GM06990 (cell line): ENCODE data around the gene RDH12.

Experiments used
- DNase-seq: peaks from one replicate; pipeline ENCODE4 v3.0.0-alpha.2; 2011; ENCODE audit not compliant: insufficient read length; ENCODE audit errors: extremely low read depth
- H3K27me3 ChIP-seq: replicated peaks from 2 replicates; pipeline ENCODE4 v1.6.0; 2011; ENCODE audit warnings: low read length; ENCODE audit not compliant: control insufficient read depth, insufficient read depth
- H3K36me3 ChIP-seq: 2 replicates; pipeline ENCODE4 v1.5.1; 2011; ENCODE audit warnings: low read length; ENCODE audit not compliant: control insufficient read depth, insufficient read depth
- H3K4me3 ChIP-seq: replicated peaks from 2 replicates; pipeline ENCODE4 v1.5.1; 2011; ENCODE audit warnings: low read depth, mild to moderate bottlenecking, control low read depth, low read length
- CTCF ChIP-seq: IDR thresholded peaks from 2 replicates; pipeline ENCODE4 v1.5.1; 2011; ENCODE audit warnings: low read length, control low read depth, mild to moderate bottlenecking, inconsistent platforms; ENCODE audit not compliant: insufficient read depth, poor library complexity, severe bottlenecking

RDH12 gene

GRCh38 chr14:67778792-67779191 lies 77.1 kb downstream of the RDH12 start:
- no peak overlapping the region for H3K4me3 ChIP-seq
- H3K36me3 ChIP-seq: peaks cover 34% of the 10 kb centered on the region
- TF ChIP-seq CTCF: no peak
- no peak for DNase-seq
- H3K27me3 ChIP-seq: no peaks in the 10 kb centered on the region

DNA sequence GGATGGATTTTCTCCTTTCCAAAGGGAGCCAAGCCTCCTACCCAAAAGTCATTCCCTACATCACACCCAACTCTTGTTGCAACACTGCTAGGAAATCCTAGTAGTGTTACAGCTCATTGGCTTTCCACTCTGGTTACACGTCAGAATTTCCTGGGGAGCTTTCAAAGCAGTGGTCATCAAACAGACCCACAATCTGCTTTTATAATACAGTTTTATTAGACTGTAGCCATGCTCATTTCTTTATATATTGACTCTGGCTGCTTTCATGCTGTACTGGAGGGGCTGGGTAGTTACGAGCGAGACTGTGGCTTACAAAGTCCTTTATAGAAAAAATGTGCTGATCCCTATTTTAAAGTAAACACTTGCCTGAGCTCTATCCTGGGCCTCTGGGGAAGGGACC lies 80.4 kb downstream of the RDH12 start:
- no peak for DNase-seq
- peaks cover 35% of the 10 kb centered on the region for H3K36me3 ChIP-seq
- no peaks in the 10 kb centered on the region for H3K27me3 ChIP-seq
- TF ChIP-seq CTCF: no peak
- no peak overlapping the region for H3K4me3 ChIP-seq
